ENCODE measurements around the gene GDPD1. TPM values are rescaled to one million over a fixed set of nuclear protein-coding genes. Genes with fewer than 3 reads are reported as not detected.

GDPD1 gene
- total RNA-seq (2.7 and 2.8 TPM in 2 replicates), polyA plus RNA-seq (0.95 and 1.3 TPM in 2 replicates), polyA minus RNA-seq (0.50 and 1.5 TPM in 2 replicates)
- 2.7 TPM for total RNA-seq (2013)

GRCh38 chr17:59220328-59221158, at the start of gene GDPD1:
GDPD1 (plus strand) TSS chr17:59220511; CDS start chr17:59220610, 99 bp downstream.
- intact Hi-C loops (cut with micrococcal nuclease): no loop called here
- peak within 1 kb of the TSS; percentile 93 for H3K27ac Mint-ChIP-seq
- WGBS (ENCODE audit: insufficient coverage): under 1% methylated on average over 54 of the region's 60 CpGs
- Histone ChIP-seq H3K27me3 (replicated peaks in 1 of 4; ENCODE audit: control extremely low read depth in 1 of 4, control insufficient read depth in 3 of 4, insufficient read depth in 4 of 4, low read length in 3 of 4) (no peaks in the 10 kb centered on the region), H3K9ac (ENCODE audit: low read length) (peak within 1 kb of the TSS; percentile 94), H3K27ac (ENCODE audit: low read length in 2 of 2) (peak within 1 kb of the TSS; percentile 82 to 87), H3K9me3 (ENCODE audit: control extremely low read depth in 1 of 3, control insufficient read depth in 2 of 3, insufficient read depth in 1 of 3, low read length in 2 of 3) (no peaks in the 10 kb centered on the region), H3K4me3 (ENCODE audit: control extremely low read depth in 1 of 5, extremely low read depth in 1 of 5, insufficient read depth in 1 of 5, low read depth in 2 of 5, low read length in 4 of 5) (peak within 1 kb of the TSS; percentile 84 to 100 (median 99)), H4K20me1 (ENCODE audit: control insufficient read depth, insufficient read depth, low read length, poor library complexity, severe bottlenecking) (no peaks in the 10 kb centered on the region), H3K36me3 (replicated peaks in 1 of 2; ENCODE audit: control extremely low read depth in 1 of 2, control insufficient read depth in 1 of 2, extremely low read depth in 1 of 2, insufficient read depth in 2 of 2, low read length in 1 of 2) (no peaks in the 10 kb centered on the region), H3K79me2 (ENCODE audit: control insufficient read depth, insufficient read depth, low read length) (no peaks in the 10 kb centered on the region), H2AFZ (ENCODE audit: insufficient read depth, low read depth, low read length, poor library complexity, severe bottlenecking) (peak within 1 kb of the TSS; percentile 100), H3K4me2 (replicated peaks; ENCODE audit: low read depth, low read length, poor library complexity, severe bottlenecking) (peak within 1 kb of the TSS; percentile 94), H3K4me1 (ENCODE audit: control insufficient read depth in 2 of 2, insufficient read depth in 2 of 2, low read length in 2 of 2) (peaks cover 3 to 12% of the 10 kb centered on the region in 2 donors)
- TF ChIP-seq CTCF (IDR thresholded peaks at IDR 0.05) (peak; percentile 72), EZH2 (IDR thresholded peaks at IDR 0.05; ENCODE audit: borderline replicate concordance, insufficient read depth, low read depth, low read length, poor library complexity, severe bottlenecking) (no peak)
- ChIA-PET CTCF (interaction anchor here (0.5 to 3.8 kb wide), 8 partner anchors 8 to 717 kb away, joined by 3 to 19 read pairs (median 4); partner anchors contain the start of genes PRR11, SKA2 and SMG8), POLR2A (interaction anchor here (1.8 kb wide), 1 partner anchor 10 kb away, joined by 27 read pairs; the partner anchor contains the start of gene SMG8)
- no peaks in the 10 kb centered on the region for H3K9me3 Mint-ChIP-seq (ENCODE audit: insufficient read depth)
- peak; percentile 99 for ATAC-seq (ENCODE audit: low read depth)
- H3K4me1 Mint-ChIP-seq: peaks cover 12% of the 10 kb centered on the region
- no peaks in the 10 kb centered on the region for H3K27me3 Mint-ChIP-seq
- peak; percentile 97 for DNase-seq
- H3K4me3 Mint-ChIP-seq: peak within 1 kb of the TSS; percentile 100

Measured in B cell (primary cell).